ENCODE data around the gene STK16. TPM values are rescaled to one million over a fixed set of nuclear protein-coding genes. Genes with fewer than 3 reads are reported as not detected.

The STK16 gene
- total and polyA plus RNA-seq, 7 donors, result 11.6 to 38.5 (median 16.0) TPM

- no peak overlapping the region for H3K27ac ChIP-seq
- H3K27me3 ChIP-seq (ENCODE audit: insufficient read depth in 3 of 3, low read length in 2 of 3), result peaks cover 0 to 3% (median 0%) of the 10 kb centered on the region in 3 donors
- no peaks in the 10 kb centered on the region for H3K9me3 ChIP-seq
- no peak for ATAC-seq
- no peak for TF ChIP-seq CTCF (IDR thresholded peaks at IDR 0.05)
- H3K36me3 ChIP-seq (ENCODE audit: insufficient read depth in 1 of 2, low read depth in 1 of 2), result peaks cover under 1 to 21% of the 10 kb centered on the region in 2 donors
- H3K4me3 ChIP-seq, result no peak overlapping the region
- DNase-seq, result no peak
- intact Hi-C loops (cut with DNase I), result no loop called here
- WGBS, 3 donors, result 85 to 87% (median 85%) methylated on average over 7 of the region's 7 CpGs
- H3K4me1 ChIP-seq, result peaks cover 15% of the 10 kb centered on the region
Observed at GRCh38 chr2:219204425-219205164, 40.7 kb upstream of the STK16 start.

GRCh38 chr2:219205165-219205538 is 40.1 kb upstream of the STK16 start:
- H3K4me1 ChIP-seq, result peaks cover 15% of the 10 kb centered on the region
- DNase-seq, result no peak
- 83 to 89% (median 86%) methylated on average over 5 of the region's 5 CpGs for WGBS, 3 donors
- no peak for ATAC-seq
- H3K4me3 ChIP-seq, result no peak overlapping the region
- no peaks in the 10 kb centered on the region for H3K9me3 ChIP-seq
- peaks cover 3 to 27% of the 10 kb centered on the region in 2 donors for H3K36me3 ChIP-seq (ENCODE audit: insufficient read depth in 1 of 2, low read depth in 1 of 2)
- no peak for TF ChIP-seq CTCF (IDR thresholded peaks at IDR 0.05)
- no peak overlapping the region for H3K27ac ChIP-seq
- intact Hi-C loops (cut with DNase I), result no loop called here
- H3K27me3 ChIP-seq (ENCODE audit: insufficient read depth in 3 of 3, low read length in 2 of 3), result no peaks in the 10 kb centered on the region

GRCh38 chr2:219205981-219206327 is 39.3 kb upstream of the STK16 start:
- intact Hi-C loops (cut with DNase I), result loop anchor here in 1 of 2 donors (1.0 kb wide), 1 partner anchor 28 kb away; the partner anchor contains the start of gene RETREG2
- TF ChIP-seq CTCF (IDR thresholded peaks at IDR 0.05), result no peak
- peak overlapping the region; percentile 75 for H3K4me3 ChIP-seq
- no peak for DNase-seq
- 18 to 23% (median 19%) methylated on average over 7 of the region's 7 CpGs for WGBS, 3 donors
- peaks cover 15% of the 10 kb centered on the region for H3K4me1 ChIP-seq
- no peaks in the 10 kb centered on the region for H3K9me3 ChIP-seq
- peak overlapping the region; percentile 91 for H3K27ac ChIP-seq
- H3K27me3 ChIP-seq (ENCODE audit: insufficient read depth in 3 of 3, low read length in 2 of 3), result no peaks in the 10 kb centered on the region
- H3K36me3 ChIP-seq (ENCODE audit: insufficient read depth in 1 of 2, low read depth in 1 of 2), result peaks cover 3 to 35% of the 10 kb centered on the region in 2 donors
- no peak for ATAC-seq

GRCh38 chr2:219206328-219207133 is 38.7 kb upstream of the STK16 start, which contains the start of gene ZFAND2B:
Gene ZFAND2B, plus strand, starts transcription at chr2:219206782. Its CDS starts 206 bp downstream, at chr2:219206988.
- intact Hi-C loops (cut with DNase I), result loop anchor here in 1 of 2 donors (1.0 kb wide), 1 partner anchor 28 kb away; the partner anchor contains the start of gene RETREG2
- H3K9me3 ChIP-seq, result no peaks in the 10 kb centered on the region
- WGBS, 3 donors, result 0 to 1% (median 0%) methylated on average over 59 to 76 of the region's 76 CpGs
- DNase-seq (peak; percentile 95 to 97), ATAC-seq (peak; percentile 97 to 98 (median 98))
- no peaks in the 10 kb centered on the region for H3K27me3 ChIP-seq (ENCODE audit: insufficient read depth in 3 of 3, low read length in 2 of 3)
- H3K4me1 ChIP-seq, result peaks cover 15% of the 10 kb centered on the region
- TF ChIP-seq CTCF (IDR thresholded peaks at IDR 0.05), result peak; percentile 9
- peak within 1 kb of the TSS; percentile 75 for H3K4me3 ChIP-seq
- H3K27ac ChIP-seq, result peak within 1 kb of the TSS; percentile 91
- peaks cover 3 to 41% of the 10 kb centered on the region in 2 donors for H3K36me3 ChIP-seq (ENCODE audit: insufficient read depth in 1 of 2, low read depth in 1 of 2)
